K562 (cell line): ENCODE results near the gene GREB1. TPM values are rescaled to one million over a fixed set of nuclear protein-coding genes. Genes with fewer than 3 reads are reported as not detected.

Source experiments
- ATAC-seq: fragments of 200-7000 bp; cut with Tn5 transposase; 3 replicates; pipeline ENCODE4 v1.9.1; 2020; ENCODE audit warnings: moderate library complexity
- BruUV-seq: library from RNA; stranded (reverse); fragments of 400-500 nt; replicated peaks from 2 replicates; lab custom pipeline; 2021; lab: Mats Ljungman, UMichigan
- CTCF ChIA-PET: fragments of 300-600 bp; formaldehyde crosslinking; extraction: SDS; loops from one replicate; lab custom pipeline; 2021; ENCODE audit warnings: low intra/inter-chr PET ratio; lab: Yijun Ruan, JAX
- POLR2A ChIA-PET: fragments of 300-600, 350-650 bp; sonication (Branson Sonifier 250); formaldehyde crosslinking; extraction: SDS; loops from one replicate; lab custom pipeline; 2021; ENCODE audit warnings: antibody characterized with exemption, inconsistent platforms; lab: Yijun Ruan, JAX
- DNase-seq, 4 experiments: peaks; one replicate each; pipeline versions ENCODE4 v3.0.0 to v3.0.0-alpha.2; 2011 to 2018; ENCODE audit warnings: low spot score in 3 of 4, mixed read lengths in 3 of 4; ENCODE audit errors: extremely low read depth in 1 of 4
- FAIRE-seq: peaks from 2 replicates; lab custom pipeline; 2011; peaks lifted over from hg19 to GRCh38; lab: Jason Lieb, UNC
- H2AFZ ChIP-seq: 2 replicates; pipeline ENCODE4 v1.6.0; 2011; ENCODE audit warnings: low read depth, low read length, control low read depth, inconsistent platforms
- H3K27ac ChIP-seq: fragments of 200-600 bp; 3 replicates; pipeline ENCODE4 v1.8.0; 2011; ENCODE audit warnings: low read depth, mild to moderate bottlenecking, control low read depth, inconsistent platforms, low read length, moderate library complexity, mixed read lengths; ENCODE audit errors: extremely low read depth
- H3K27me3 ChIP-seq, 2 experiments: fragments of 300-600 bp in 1 of 2; 2 replicates in 1 of 2; 3 replicates in 1 of 2; pipeline versions ENCODE4 v1.6.0 to v1.8.0; 2011; ENCODE audit warnings: inconsistent platforms in 2 of 2, low read length in 2 of 2, mild to moderate bottlenecking in 1 of 2, mixed read lengths in 1 of 2, moderate library complexity in 1 of 2; ENCODE audit not compliant: control insufficient read depth in 2 of 2, insufficient read depth in 2 of 2
- H3K36me3 ChIP-seq: fragments of 300-600 bp; 3 replicates; pipeline ENCODE4 v1.8.0; 2011; ENCODE audit warnings: mild to moderate bottlenecking, low read length, inconsistent platforms; ENCODE audit not compliant: control insufficient read depth, insufficient read depth
- H3K4me1 ChIP-seq, 2 experiments: fragments of 200-600 bp in 1 of 2; replicated peaks in 1 of 2; 2 replicates in 1 of 2; 3 replicates in 1 of 2; pipeline versions ENCODE4 v1.5.1 to v1.8.0; 2011; ENCODE audit warnings: inconsistent platforms in 2 of 2, low read length in 2 of 2, mild to moderate bottlenecking in 1 of 2, mixed read lengths in 1 of 2, moderate library complexity in 1 of 2; ENCODE audit not compliant: control insufficient read depth in 2 of 2, insufficient read depth in 2 of 2
- H3K4me2 ChIP-seq: 2 replicates; pipeline ENCODE4 v1.6.1; 2011; ENCODE audit warnings: low read length, control low read depth, inconsistent platforms, mixed read lengths; ENCODE audit not compliant: insufficient read depth
- H3K4me3 ChIP-seq: fragments of 200-600 bp; sonication (generic), shearing (Covaris generic); 2 replicates; pipeline ENCODE4 v1.5.1; 2016; ENCODE audit warnings: control low read depth, inconsistent platforms
- H3K79me2 ChIP-seq: fragments of 200-600 bp; 3 replicates; pipeline ENCODE4 v1.8.0; 2011; ENCODE audit warnings: low read length, inconsistent platforms; ENCODE audit not compliant: control insufficient read depth, insufficient read depth
- H3K9ac ChIP-seq, 2 experiments: 2 replicates each; pipeline versions ENCODE4 v1.6.0 to v1.6.1; 2011; ENCODE audit warnings: low read depth in 2 of 2, low read length in 2 of 2, control low read depth in 1 of 2, inconsistent platforms in 1 of 2, mild to moderate bottlenecking in 1 of 2, mixed read lengths in 1 of 2; ENCODE audit not compliant: insufficient read depth in 1 of 2
- H3K9me1 ChIP-seq: one replicate; pipeline ENCODE4 v1.6.0; 2011; ENCODE audit warnings: inconsistent platforms, mild to moderate bottlenecking, low read length, moderate library complexity; ENCODE audit not compliant: control insufficient read depth, insufficient read depth
- H3K9me3 ChIP-seq: replicated peaks from 2 replicates; pipeline ENCODE4 v1.5.1; 2011; ENCODE audit warnings: low read depth, low read length, inconsistent platforms; ENCODE audit not compliant: control insufficient read depth, insufficient read depth
- H4K20me1 ChIP-seq: replicated peaks from 2 replicates; pipeline ENCODE4 v1.6.1; 2011; ENCODE audit warnings: low read length, inconsistent platforms, mixed read lengths; ENCODE audit not compliant: control insufficient read depth, insufficient read depth
- CBFB ChIP-seq: sonication (generic); formaldehyde crosslinking; IDR thresholded peaks from 2 replicates; pipeline ENCODE4 v1.4.0; 2020; ENCODE audit warnings: mild to moderate bottlenecking, missing genetic modification reagents
- HMG20B ChIP-seq: fragments of 250-450 bp; sonication (Bioruptor Pico); IDR thresholded peaks from 2 replicates; pipeline ENCODE4 v1.5.0; 2021; ENCODE audit warnings: mild to moderate bottlenecking
- POU5F1 ChIP-seq: fragments of 150-350 bp; IDR thresholded peaks from 2 replicates; pipeline ENCODE4 v1.6.1; 2014; ENCODE audit warnings: borderline replicate concordance, low read length, low read depth, mild to moderate bottlenecking; ENCODE audit not compliant: partially characterized antibody
- RBM34 ChIP-seq: fragments of 200-400 bp; formaldehyde crosslinking; IDR thresholded peaks from 2 replicates; pipeline ENCODE4 v1.6.1; 2018; ENCODE audit warnings: low read length, borderline replicate concordance; ENCODE audit not compliant: insufficient read depth
- TBP ChIP-seq: optimal IDR thresholded peaks from 2 replicates; pipeline ENCODE3; 2011; ENCODE audit warnings: low read depth, low read length, improper control_type of control experiment
- ZNF699 ChIP-seq: fragments of 250-450 bp; sonication (Bioruptor Pico); IDR thresholded peaks from 2 replicates; pipeline ENCODE4 v1.8.0; 2021; ENCODE audit warnings: mild to moderate bottlenecking, moderate library complexity; ENCODE audit not compliant: insufficient replicate concordance
- WGBS: fragments of 100-300 bp; shearing (Covaris generic); methylation state at CpG from one replicate; pipeline ENCODE4 v1.1.6; 2016; ENCODE audit warnings: low coverage, mixed read lengths; ENCODE audit not compliant: insufficient coverage; ENCODE audit errors: missing lambda C conversion rate; 5-methylcytosine and 5-hydroxymethylcytosine counted together
- in situ Hi-C: fragments of 300-500 bp; cut with MboI; formaldehyde crosslinking; loops from 4 replicates; pipeline ENCODE4 v1.15.0; 2018; ENCODE audit warnings: inconsistent platforms, mixed read lengths
- intact Hi-C: fragments of 100-400 bp; cut with micrococcal nuclease; formaldehyde crosslinking; loops from 2 replicates; pipeline ENCODE4 v1.14.2; 2022
- polyA plus RNA-seq, 8 experiments: library from polyadenylated mRNA; depleted of rRNA in 4 of 8; stranded (reverse) in 5 of 8; unstranded in 3 of 8; fragments of >200 nt; fragmentation: Nextera tagmentation in 2 of 8; fragmentation: Illumina TruSeq in 1 of 8; extraction: Ambion mirVana in 2 of 8; extraction: Trizol in 1 of 8; gene quantifications; 2 replicates each; pipeline versions ENCODE4 v1.2.1 to v1.2.3, GENCODE V29; 2011 to 2014; ENCODE audit warnings: inconsistent platforms in 1 of 8, missing spikeins in 1 of 8
- total RNA-seq, 7 experiments: library from RNA; depleted of rRNA in 6 of 7; stranded (reverse); fragments of >200 nt in 6 of 7; fragmentation: Illumina TruSeq in 2 of 7; extraction: Trizol in 2 of 7; gene quantifications; 2 replicates each; pipeline versions ENCODE4 v1.2.1 to v1.2.3, GENCODE V29; 2011 to 2021; ENCODE audit warnings: low replicate concordance in 1 of 7
- TF ChIP-seq, protein P1 (sequence below): fragments of 150-350 bp; conservative IDR thresholded peaks from 2 replicates; pipeline ENCODE4 v1.6.1; 2014; ENCODE audit warnings: low read length
- TF ChIP-seq, protein P2 (sequence below): fragments of 250-450 bp; sonication (Bioruptor Pico); IDR thresholded peaks from 2 replicates; pipeline ENCODE4 v1.4.0; 2020
- TF ChIP-seq, protein P3 (sequence below): IDR thresholded peaks from 2 replicates; pipeline ENCODE4 v1.6.1; 2011; ENCODE audit not compliant: insufficient read length; ENCODE audit errors: extremely low read depth
- TF ChIP-seq, protein P4 (sequence below): sonication (generic); formaldehyde crosslinking; IDR thresholded peaks from 2 replicates; pipeline ENCODE4 v1.8.0; 2022; ENCODE audit warnings: mild to moderate bottlenecking, missing genetic modification reagents

The GREB1 gene
- total and polyA plus RNA-seq, 9 of the 15 experiments (the other 6 are each of a cell fraction or from before 2014, with no cell fraction given): 0.04 to 0.86 (median 0.10) TPM; not detected in 1

DNA sequence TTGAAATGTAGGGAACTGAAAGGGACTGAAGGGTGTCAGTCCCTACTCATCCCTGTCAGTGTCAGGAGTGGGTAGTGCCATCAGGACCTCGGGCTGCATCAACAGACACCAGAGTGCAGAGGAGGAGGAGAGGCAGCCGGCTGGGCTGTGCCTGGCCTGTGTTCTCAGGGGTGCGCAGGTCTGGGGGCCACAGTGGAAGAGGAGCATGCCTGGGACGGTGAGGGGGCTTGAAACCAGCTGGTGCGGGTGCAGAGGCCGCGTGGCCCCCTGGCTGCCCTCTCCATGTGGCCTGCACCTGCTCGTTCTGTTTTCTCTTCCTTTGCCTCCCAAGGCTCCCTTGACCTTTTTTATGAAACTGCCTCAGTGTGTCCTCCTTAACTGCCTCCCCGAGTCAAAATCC lies 94.8 kb downstream of the GREB1 start (continued):
- TF ChIP-seq CBFB (CRISPR knock-in tag): no peak
- TF ChIP-seq, protein P1, sequence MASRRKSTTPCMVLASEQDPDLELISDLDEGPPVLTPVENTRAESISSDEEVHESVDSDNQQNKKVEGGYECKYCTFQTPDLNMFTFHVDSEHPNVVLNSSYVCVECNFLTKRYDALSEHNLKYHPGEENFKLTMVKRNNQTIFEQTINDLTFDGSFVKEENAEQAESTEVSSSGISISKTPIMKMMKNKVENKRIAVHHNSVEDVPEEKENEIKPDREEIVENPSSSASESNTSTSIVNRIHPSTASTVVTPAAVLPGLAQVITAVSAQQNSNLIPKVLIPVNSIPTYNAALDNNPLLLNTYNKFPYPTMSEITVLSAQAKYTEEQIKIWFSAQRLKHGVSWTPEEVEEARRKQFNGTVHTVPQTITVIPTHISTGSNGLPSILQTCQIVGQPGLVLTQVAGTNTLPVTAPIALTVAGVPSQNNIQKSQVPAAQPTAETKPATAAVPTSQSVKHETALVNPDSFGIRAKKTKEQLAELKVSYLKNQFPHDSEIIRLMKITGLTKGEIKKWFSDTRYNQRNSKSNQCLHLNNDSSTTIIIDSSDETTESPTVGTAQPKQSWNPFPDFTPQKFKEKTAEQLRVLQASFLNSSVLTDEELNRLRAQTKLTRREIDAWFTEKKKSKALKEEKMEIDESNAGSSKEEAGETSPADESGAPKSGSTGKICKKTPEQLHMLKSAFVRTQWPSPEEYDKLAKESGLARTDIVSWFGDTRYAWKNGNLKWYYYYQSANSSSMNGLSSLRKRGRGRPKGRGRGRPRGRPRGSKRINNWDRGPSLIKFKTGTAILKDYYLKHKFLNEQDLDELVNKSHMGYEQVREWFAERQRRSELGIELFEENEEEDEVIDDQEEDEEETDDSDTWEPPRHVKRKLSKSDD: no peak
- TF ChIP-seq, protein P2, sequence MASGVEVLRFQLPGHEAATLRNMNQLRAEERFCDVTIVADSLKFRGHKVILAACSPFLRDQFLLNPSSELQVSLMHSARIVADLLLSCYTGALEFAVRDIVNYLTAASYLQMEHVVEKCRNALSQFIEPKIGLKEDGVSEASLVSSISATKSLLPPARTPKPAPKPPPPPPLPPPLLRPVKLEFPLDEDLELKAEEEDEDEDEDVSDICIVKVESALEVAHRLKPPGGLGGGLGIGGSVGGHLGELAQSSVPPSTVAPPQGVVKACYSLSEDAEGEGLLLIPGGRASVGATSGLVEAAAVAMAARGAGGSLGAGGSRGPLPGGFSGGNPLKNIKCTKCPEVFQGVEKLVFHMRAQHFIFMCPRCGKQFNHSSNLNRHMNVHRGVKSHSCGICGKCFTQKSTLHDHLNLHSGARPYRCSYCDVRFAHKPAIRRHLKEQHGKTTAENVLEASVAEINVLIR (CRISPR knock-in tag): no peak
- no peak for TF ChIP-seq RBM34
- TF ChIP-seq TBP: no peak
- TF ChIP-seq POU5F1: no peak
- no peak for TF ChIP-seq HMG20B (CRISPR knock-in tag)

DNA sequence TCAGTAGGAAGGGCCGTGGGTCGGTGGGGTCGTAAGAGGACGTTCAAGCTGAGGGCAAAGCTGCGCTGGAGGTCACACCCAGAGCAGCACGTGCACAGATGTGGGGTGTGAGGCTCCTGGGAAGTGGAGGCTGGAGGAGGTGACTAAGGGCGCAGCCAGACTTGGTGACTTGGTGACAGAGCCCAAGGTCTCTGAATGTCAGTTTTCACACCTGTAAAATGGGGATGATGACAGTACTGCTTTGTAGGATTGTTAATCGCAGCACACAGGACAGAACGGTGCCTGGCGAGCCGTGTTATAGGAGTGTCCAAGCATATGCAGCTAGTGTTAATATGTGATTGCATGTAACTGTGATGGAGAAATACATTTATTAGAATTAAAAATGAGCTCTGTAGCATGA lies 95.4 kb downstream of the GREB1 start:
- H3K4me1 ChIP-seq: peaks cover 0 to 5% of the 10 kb centered on the region in 2 experiments; a peak in 2 of 5 replicates
- no peak overlapping the region for H3K4me3 ChIP-seq
- no peak overlapping the region for H2AFZ ChIP-seq
- BruUV-seq: no TSS peak
- TF ChIP-seq, protein P3, sequence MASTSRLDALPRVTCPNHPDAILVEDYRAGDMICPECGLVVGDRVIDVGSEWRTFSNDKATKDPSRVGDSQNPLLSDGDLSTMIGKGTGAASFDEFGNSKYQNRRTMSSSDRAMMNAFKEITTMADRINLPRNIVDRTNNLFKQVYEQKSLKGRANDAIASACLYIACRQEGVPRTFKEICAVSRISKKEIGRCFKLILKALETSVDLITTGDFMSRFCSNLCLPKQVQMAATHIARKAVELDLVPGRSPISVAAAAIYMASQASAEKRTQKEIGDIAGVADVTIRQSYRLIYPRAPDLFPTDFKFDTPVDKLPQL: no peak
- TF ChIP-seq, protein P4, sequence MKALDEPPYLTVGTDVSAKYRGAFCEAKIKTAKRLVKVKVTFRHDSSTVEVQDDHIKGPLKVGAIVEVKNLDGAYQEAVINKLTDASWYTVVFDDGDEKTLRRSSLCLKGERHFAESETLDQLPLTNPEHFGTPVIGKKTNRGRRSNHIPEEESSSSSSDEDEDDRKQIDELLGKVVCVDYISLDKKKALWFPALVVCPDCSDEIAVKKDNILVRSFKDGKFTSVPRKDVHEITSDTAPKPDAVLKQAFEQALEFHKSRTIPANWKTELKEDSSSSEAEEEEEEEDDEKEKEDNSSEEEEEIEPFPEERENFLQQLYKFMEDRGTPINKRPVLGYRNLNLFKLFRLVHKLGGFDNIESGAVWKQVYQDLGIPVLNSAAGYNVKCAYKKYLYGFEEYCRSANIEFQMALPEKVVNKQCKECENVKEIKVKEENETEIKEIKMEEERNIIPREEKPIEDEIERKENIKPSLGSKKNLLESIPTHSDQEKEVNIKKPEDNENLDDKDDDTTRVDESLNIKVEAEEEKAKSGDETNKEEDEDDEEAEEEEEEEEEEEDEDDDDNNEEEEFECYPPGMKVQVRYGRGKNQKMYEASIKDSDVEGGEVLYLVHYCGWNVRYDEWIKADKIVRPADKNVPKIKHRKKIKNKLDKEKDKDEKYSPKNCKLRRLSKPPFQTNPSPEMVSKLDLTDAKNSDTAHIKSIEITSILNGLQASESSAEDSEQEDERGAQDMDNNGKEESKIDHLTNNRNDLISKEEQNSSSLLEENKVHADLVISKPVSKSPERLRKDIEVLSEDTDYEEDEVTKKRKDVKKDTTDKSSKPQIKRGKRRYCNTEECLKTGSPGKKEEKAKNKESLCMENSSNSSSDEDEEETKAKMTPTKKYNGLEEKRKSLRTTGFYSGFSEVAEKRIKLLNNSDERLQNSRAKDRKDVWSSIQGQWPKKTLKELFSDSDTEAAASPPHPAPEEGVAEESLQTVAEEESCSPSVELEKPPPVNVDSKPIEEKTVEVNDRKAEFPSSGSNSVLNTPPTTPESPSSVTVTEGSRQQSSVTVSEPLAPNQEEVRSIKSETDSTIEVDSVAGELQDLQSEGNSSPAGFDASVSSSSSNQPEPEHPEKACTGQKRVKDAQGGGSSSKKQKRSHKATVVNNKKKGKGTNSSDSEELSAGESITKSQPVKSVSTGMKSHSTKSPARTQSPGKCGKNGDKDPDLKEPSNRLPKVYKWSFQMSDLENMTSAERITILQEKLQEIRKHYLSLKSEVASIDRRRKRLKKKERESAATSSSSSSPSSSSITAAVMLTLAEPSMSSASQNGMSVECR (CRISPR knock-in tag): no peak
- TF ChIP-seq ZNF699 (CRISPR knock-in tag): no peak
- no peak overlapping the region for H3K9ac ChIP-seq
- no peaks in the 10 kb centered on the region for H3K79me2 ChIP-seq
- 0% methylated on average over 11 of the region's 11 CpGs for WGBS
- intact Hi-C loops: no loop called here
- H3K36me3 ChIP-seq: no peaks in the 10 kb centered on the region
- no peaks in the 10 kb centered on the region for H3K9me1 ChIP-seq
- no peak overlapping the region for H3K4me2 ChIP-seq
- H3K27me3 ChIP-seq: peaks cover 55 to 97% of the 10 kb centered on the region in 2 experiments
- FAIRE-seq (no peak), DNase-seq (no peak), ATAC-seq (no peak)
- peaks cover 2% of the 10 kb centered on the region for H3K9me3 ChIP-seq
- no peak overlapping the region for H3K27ac ChIP-seq
- ChIA-PET POLR2A (no interaction called here), CTCF (no interaction called here)
- in situ Hi-C loops: no loop called here
- peaks cover 4% of the 10 kb centered on the region; the same call in 1 of the 2 replicates for H4K20me1 ChIP-seq
